Progenitor cell of endocrine pancreas (in vitro differentiated cells): ENCODE measurements around the gene ZNF566. TPM values are rescaled to one million over a fixed set of nuclear protein-coding genes. Genes with fewer than 3 reads are reported as not detected.

Experiments
- DNase-seq: peaks from one replicate; pipeline ENCODE4 v3.0.0; 2021; ENCODE audit warnings: low spot score; ENCODE audit not compliant: unreplicated experiment
- H3K27ac Mint-ChIP-seq: 2 replicates; pipeline ENCODE4 v1.8.0; 2021; ENCODE audit warnings: mild to moderate bottlenecking, moderate library complexity, mixed read lengths
- H3K27me3 Mint-ChIP-seq: 2 replicates; pipeline ENCODE4 v1.8.0; 2021; ENCODE audit warnings: mixed read lengths
- H3K36me3 Mint-ChIP-seq: 2 replicates; pipeline ENCODE4 v1.8.0; 2022; ENCODE audit warnings: mixed read lengths; ENCODE audit not compliant: insufficient read depth
- H3K4me1 Mint-ChIP-seq: 2 replicates; pipeline ENCODE4 v1.8.0; 2021; ENCODE audit warnings: low read depth, mixed read lengths
- H3K4me3 Mint-ChIP-seq: 2 replicates; pipeline ENCODE4 v1.8.0; 2021; ENCODE audit warnings: low read depth, mild to moderate bottlenecking, moderate library complexity, mixed read lengths
- H3K9me3 Mint-ChIP-seq: 2 replicates; pipeline ENCODE4 v1.8.0; 2021; ENCODE audit warnings: low read depth, mixed read lengths
- long read RNA-seq: library from polyadenylated mRNA; unstranded; transcript quantifications from one replicate; pipeline ENCODE4 v2.0.0, GENCODE V29; 2020
- total RNA-seq: library from RNA; stranded (reverse); gene quantifications from 2 replicates; pipeline ENCODE4 v1.2.1, GENCODE V29; 2021
- TF ChIP-seq, protein P1 (sequence below): fragments of 200-600 bp; sonication (generic); IDR thresholded peaks from one replicate; pipeline ENCODE4 v1.5.0; 2021; ENCODE audit warnings: antibody characterized with exemption, mild to moderate bottlenecking; ENCODE audit not compliant: unreplicated experiment

ZNF566 gene
- 23.2 and 24.7 TPM in 2 replicates for total RNA-seq
- long read RNA-seq, full-length matches to known transcripts = 40 of 64 reads
- long read RNA-seq, partial matches to known transcripts = 2 of 64 reads
- long read RNA-seq, other reads (novel, unspliced or antisense) = 22 of 64 reads

DNA sequence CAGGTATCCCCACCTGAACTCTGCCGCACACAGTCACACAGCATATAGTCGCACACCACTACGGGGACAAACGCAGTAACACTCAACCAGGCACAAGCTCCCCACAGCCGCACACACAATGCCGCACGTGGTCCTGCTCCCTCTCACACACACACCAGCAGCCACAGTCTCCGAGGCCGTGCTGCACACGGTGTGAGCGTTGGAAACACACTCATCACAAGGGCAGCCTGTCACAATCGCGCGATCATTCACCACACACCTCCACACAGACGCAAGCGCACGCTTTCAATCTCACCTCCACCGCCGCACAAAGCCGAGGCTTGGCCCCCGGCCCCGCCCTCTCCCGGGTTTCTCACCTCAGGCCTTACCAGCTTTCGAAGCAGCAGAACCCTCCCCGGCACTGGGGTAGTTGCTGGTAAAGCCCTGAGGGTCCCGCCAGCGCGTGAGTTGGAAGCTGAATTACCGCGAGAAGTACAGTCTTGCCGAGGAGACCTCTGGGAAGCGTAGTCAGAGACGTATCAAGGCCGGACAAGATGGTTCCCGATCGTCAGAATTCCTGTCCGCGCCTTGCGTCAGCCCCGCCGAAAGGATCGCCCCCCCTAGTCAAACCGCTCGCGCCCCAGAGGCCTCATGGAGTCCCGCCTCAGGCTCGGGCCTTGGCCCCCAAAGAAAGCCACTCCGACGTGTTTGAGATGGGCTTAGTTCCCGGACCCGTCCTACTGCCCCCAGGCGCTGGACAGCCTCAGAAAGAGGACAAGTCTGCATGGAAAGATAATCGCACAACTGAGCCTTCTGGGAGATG, at the start of gene ZNF566:
ZNF566 (minus strand) TSS at position 444 of the 802 bp plus-strand sequence. CDS start 13,004 bp downstream, outside the sequence.
- Mint-ChIP-seq H3K9me3 (peaks cover 9% of the 10 kb centered on the region), H3K27me3 (no peaks in the 10 kb centered on the region), H3K36me3 (peaks cover 13% of the 10 kb centered on the region), H3K4me1 (peaks cover 12% of the 10 kb centered on the region), H3K27ac (peak within 1 kb of the TSS; percentile 100), H3K4me3 (peak within 1 kb of the TSS; percentile 98)
- TF ChIP-seq, protein P1, sequence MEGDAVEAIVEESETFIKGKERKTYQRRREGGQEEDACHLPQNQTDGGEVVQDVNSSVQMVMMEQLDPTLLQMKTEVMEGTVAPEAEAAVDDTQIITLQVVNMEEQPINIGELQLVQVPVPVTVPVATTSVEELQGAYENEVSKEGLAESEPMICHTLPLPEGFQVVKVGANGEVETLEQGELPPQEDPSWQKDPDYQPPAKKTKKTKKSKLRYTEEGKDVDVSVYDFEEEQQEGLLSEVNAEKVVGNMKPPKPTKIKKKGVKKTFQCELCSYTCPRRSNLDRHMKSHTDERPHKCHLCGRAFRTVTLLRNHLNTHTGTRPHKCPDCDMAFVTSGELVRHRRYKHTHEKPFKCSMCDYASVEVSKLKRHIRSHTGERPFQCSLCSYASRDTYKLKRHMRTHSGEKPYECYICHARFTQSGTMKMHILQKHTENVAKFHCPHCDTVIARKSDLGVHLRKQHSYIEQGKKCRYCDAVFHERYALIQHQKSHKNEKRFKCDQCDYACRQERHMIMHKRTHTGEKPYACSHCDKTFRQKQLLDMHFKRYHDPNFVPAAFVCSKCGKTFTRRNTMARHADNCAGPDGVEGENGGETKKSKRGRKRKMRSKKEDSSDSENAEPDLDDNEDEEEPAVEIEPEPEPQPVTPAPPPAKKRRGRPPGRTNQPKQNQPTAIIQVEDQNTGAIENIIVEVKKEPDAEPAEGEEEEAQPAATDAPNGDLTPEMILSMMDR = no peak
- peak; percentile 93 for DNase-seq

DNA sequence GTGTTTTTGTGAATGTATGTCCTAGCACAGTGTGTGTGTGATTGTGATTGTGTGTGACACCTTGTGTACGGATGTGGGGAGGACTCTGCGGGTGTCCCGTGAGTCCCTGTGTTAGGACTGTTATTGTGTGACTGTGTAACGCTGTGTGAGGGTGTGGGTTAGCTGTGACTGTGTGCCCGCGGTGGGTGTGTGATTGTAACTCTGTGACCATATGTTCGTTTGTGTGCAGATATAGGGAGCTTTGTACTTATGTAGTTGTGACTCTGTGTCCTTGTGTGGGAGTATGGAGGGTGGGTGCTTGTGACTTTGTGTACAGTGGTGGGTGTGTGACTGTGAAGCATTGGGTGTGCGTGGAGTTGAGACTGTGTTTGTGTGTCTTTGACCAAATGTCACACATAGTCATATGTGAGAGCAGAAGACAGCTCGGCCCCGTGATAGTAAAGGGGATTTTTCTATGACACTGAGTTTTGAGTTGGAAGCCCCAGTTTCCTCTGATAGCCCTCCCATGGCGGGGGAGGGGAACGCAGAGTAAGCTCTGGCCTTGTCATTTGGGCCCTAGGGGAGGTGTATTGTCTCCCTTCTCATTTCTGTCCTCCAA, 39.7 kb upstream of the ZNF566 start:
- Mint-ChIP-seq H3K27ac (peak overlapping the region; percentile 100), H3K4me1 (peaks cover 8% of the 10 kb centered on the region), H3K36me3 (peaks cover 55% of the 10 kb centered on the region), H3K27me3 (no peaks in the 10 kb centered on the region), H3K9me3 (peaks cover 21% of the 10 kb centered on the region), H3K4me3 (peak overlapping the region; percentile 97)
- TF ChIP-seq, protein P1 = no peak
- no peak for DNase-seq

DNA sequence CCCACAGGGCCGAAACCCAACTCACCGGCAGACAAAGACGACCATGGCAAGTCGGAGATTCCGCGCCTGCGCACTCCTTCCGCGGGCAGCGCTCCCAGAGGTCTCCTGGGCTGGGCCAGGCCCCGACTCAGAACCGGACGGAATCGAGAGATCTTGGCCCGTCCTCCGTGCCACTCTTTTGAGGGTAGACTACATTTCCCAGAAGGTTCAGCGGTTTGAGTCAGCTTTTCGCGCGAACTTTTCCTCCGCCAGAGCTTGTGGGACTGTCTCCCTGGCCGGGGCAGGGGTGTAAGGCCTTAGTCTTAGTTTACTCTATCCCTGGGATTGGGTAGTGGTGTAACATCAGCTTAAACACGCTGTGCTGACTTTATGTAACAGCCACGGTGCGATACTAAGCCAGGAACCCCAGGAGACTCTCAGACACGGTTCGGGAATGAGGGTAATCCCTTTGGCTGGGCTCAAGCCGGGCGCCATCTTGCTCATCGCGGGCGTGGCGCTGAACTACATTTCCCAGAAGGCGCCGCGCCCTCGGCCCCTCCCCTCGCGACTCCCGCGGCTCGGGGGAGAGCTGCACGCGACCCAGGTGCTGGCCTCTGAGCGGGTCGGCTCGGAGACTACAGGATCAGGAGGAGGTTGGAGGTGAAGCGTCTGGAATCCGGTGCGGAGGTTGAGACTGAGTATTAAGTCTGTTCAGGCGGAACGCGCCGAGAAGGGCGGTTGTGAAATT, 39.0 kb upstream of the ZNF566 start, which contains the start of gene ZNF260:
ZNF260 (minus strand) TSS at position 78 of the 727 bp plus-strand sequence. CDS start 13,033 bp downstream, outside the sequence.
- H3K27ac Mint-ChIP-seq = peak within 1 kb of the TSS; percentile 100
- H3K4me1 Mint-ChIP-seq = peaks cover 8% of the 10 kb centered on the region
- H3K4me3 Mint-ChIP-seq = peak within 1 kb of the TSS; percentile 97
- no peaks in the 10 kb centered on the region for H3K27me3 Mint-ChIP-seq
- DNase-seq = peak; percentile 91
- H3K9me3 Mint-ChIP-seq = peaks cover 20% of the 10 kb centered on the region
- TF ChIP-seq, protein P1 = no peak
- peaks cover 54% of the 10 kb centered on the region for H3K36me3 Mint-ChIP-seq

DNA sequence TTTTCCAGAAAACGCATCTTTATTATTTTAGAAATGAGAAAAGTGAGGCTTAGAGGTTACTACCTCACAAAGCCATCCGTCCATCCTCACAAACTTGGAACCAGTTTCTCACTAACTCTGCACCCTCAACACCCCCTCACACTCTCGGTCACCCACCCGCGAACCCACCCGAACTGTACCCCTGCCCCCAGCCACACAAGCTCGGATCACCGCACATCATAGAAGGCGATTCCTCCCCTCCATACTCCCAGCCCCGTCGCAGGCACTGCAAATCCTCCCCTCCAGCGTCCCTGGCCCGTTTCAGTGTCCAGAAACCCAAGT, 38.5 kb upstream of the ZNF566 start:
- Mint-ChIP-seq H3K4me1 (peaks cover 8% of the 10 kb centered on the region), H3K9me3 (peaks cover 21% of the 10 kb centered on the region), H3K27me3 (no peaks in the 10 kb centered on the region), H3K4me3 (peak overlapping the region; percentile 97), H3K36me3 (peaks cover 56% of the 10 kb centered on the region), H3K27ac (peak overlapping the region; percentile 100)
- no peak for DNase-seq
- TF ChIP-seq, protein P1 = no peak

DNA sequence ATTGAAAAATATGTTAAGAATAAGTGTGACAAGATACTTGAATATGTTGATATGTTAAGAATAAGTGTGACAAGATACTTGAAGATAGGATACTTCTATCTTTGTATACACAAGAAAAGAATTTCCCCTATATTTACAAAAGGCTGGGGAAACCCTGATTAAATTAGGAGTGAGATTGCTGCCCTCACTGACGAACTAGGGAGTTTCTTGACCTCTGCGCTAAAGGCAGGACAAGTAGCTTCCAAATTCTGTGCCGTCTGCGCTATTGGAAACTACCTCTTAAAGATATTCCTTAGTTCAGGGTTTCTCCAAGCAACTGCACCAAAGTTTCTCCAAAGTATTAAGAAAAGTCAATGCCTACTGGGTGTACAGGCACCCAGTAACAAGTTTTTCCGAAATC, 38.0 kb upstream of the ZNF566 start:
- no peaks in the 10 kb centered on the region for H3K27me3 Mint-ChIP-seq
- H3K9me3 Mint-ChIP-seq = peaks cover 24% of the 10 kb centered on the region
- peaks cover 8% of the 10 kb centered on the region for H3K4me1 Mint-ChIP-seq
- no peak for DNase-seq
- H3K36me3 Mint-ChIP-seq = peaks cover 55% of the 10 kb centered on the region
- TF ChIP-seq, protein P1 = no peak
- H3K27ac Mint-ChIP-seq = peak overlapping the region; percentile 100
- H3K4me3 Mint-ChIP-seq = peak overlapping the region; percentile 97
